Measurements from ENCODE around the gene AKAP4.
A peak's percentile ranks its signal among the peaks of the same experiment; 100 is the strongest.

The AKAP4 gene, protein sequence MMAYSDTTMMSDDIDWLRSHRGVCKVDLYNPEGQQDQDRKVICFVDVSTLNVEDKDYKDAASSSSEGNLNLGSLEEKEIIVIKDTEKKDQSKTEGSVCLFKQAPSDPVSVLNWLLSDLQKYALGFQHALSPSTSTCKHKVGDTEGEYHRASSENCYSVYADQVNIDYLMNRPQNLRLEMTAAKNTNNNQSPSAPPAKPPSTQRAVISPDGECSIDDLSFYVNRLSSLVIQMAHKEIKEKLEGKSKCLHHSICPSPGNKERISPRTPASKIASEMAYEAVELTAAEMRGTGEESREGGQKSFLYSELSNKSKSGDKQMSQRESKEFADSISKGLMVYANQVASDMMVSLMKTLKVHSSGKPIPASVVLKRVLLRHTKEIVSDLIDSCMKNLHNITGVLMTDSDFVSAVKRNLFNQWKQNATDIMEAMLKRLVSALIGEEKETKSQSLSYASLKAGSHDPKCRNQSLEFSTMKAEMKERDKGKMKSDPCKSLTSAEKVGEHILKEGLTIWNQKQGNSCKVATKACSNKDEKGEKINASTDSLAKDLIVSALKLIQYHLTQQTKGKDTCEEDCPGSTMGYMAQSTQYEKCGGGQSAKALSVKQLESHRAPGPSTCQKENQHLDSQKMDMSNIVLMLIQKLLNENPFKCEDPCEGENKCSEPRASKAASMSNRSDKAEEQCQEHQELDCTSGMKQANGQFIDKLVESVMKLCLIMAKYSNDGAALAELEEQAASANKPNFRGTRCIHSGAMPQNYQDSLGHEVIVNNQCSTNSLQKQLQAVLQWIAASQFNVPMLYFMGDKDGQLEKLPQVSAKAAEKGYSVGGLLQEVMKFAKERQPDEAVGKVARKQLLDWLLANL

DNA sequence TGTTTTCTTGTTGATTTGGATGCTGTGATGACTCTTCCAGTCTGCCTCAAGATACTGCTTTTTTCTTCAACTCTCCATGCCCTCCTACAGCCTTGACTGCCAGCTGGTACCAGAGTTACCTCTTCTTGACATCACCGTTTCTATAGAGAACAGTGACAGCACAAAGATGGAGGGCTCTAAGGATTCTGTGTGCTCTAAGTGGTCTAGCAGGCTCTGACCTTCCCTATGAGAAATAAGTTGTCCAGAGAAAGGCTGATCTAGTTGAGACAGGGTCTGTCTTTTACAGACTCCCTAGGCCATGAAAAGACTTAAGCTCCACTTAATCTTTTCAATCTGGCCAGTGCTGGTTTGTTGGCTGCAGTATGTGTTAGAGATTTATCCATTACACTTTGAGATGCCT is at the start of gene AKAP4:
Gene AKAP4, minus strand, starts transcription at position 101 of the 400 bp plus-strand sequence. CDS start 118 bp downstream, outside the sequence.
- no peak for DNase-seq (ENCODE audit: low read depth in 3 of 3)

DNA sequence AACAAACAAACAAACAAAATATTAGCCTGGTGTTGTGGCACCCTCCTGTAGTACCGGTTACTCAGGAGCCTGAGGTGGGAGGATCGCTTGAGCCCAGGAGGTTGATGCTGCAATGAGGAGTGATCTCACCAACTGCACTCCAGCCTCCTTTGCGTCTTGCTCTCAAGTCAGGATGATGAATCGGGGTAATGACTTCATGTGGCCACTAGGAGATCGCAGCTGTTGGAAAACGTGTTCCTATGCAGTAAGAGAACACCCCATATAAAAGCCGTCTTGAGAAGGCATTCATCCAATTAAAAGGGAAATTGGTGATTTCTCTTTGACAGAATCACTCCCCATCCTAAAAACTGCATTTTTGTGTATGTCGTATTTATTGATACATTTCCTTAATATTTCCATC is 10.7 kb upstream of the AKAP4 start:
- DNase-seq (ENCODE audit: low read depth in 3 of 3) = no peak

- no peak for DNase-seq (ENCODE audit: low read depth in 3 of 3)
These were observed 5.9 kb upstream of the AKAP4 start for GRCh38 chrX:50206753-50207152.

- DNase-seq (ENCODE audit: low read depth in 3 of 3) = peak; percentile 32 to 51 (median 48)
These were observed 3.6 kb upstream of the AKAP4 start, which contains the start of gene CCNB3 for GRCh38 chrX:50204364-50204899. TSS of gene CCNB3 (plus strand) at chrX:50204765. CDS start at chrX:50285164, 80,399 bp downstream.

DNA sequence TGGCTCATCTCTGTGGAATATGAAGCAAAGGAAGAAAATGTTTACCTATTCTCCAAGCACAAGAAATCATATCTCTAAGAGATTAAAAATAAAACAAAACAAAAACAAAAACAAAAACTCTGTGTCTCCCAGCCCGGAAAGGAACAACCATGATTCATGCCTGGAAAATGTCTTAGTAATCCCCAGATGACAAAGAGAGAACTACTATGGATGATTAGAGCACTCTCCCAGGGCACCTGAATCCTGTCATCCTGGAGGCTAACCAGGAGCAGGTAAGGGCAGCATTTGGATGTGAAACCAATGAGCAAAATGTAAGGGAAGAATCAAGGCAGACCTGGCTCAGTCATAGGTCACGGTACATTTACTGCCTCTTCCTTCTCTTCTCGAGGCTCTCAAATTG is 1.7 kb upstream of the AKAP4 start:
- DNase-seq (ENCODE audit: low read depth in 3 of 3) = no peak

- no peak for DNase-seq (ENCODE audit: low read depth in 3 of 3)
These were observed 2.5 kb downstream of the AKAP4 start for GRCh38 chrX:50198348-50198747.

- no peak for DNase-seq (ENCODE audit: low read depth in 3 of 3)
These were observed 11.8 kb downstream of the AKAP4 start for GRCh38 chrX:50188859-50189600.

- no peak for DNase-seq (ENCODE audit: low read depth in 3 of 3)
These were observed 16.9 kb downstream of the AKAP4 start for GRCh38 chrX:50183891-50184290.

DNA sequence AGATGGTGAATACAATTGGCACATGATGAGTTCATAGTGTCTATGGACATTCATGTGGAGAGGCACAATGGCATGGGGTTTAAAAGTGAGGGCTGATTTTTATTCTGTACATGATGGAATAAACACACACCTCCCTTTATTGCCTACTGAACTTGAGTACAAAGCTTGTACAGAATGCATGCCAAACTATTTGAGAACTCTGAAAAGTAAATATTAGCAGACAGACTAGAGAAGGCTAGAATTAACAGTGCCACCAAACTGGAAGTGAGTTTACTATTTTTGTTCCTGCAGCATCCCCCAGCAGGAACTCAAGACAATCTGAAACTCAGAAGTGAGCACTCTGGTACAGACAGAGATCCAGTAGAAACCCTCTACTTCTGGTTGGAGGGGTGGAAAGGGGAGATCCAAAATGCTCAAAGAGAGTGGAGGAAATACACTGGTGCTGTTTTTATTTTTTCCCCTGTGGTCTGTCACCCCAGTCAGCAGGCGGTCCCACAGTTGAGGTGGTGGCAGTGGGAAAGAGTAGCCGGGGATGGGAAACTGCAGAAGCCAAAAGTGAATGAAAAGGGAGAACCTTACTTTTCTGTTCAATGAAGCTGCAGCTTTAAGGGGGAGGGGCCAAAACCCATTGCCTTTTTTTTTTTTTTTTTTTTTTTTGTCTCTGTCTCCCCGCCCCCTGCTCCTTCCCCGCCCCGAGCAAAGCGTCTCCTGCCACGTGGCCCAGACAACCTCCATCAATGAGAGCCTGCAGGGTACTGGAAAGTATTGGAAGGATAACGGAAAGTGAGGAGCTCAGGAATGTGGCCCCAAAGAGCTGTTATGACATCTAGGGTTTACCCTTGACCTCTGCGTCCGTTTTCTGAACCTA is 20.5 kb downstream of the AKAP4 start:
- no peak for DNase-seq (ENCODE audit: low read depth in 3 of 3)

- no peak for DNase-seq (ENCODE audit: low read depth in 3 of 3)
These were observed 31.1 kb downstream of the AKAP4 start for GRCh38 chrX:50169717-50170116.

- DNase-seq (ENCODE audit: low read depth in 3 of 3) = no peak
These were observed 32.5 kb downstream of the AKAP4 start for GRCh38 chrX:50168241-50168687.

- no peak for DNase-seq (ENCODE audit: low read depth in 3 of 3)
These were observed 33.4 kb downstream of the AKAP4 start for GRCh38 chrX:50167366-50167765.

DNA sequence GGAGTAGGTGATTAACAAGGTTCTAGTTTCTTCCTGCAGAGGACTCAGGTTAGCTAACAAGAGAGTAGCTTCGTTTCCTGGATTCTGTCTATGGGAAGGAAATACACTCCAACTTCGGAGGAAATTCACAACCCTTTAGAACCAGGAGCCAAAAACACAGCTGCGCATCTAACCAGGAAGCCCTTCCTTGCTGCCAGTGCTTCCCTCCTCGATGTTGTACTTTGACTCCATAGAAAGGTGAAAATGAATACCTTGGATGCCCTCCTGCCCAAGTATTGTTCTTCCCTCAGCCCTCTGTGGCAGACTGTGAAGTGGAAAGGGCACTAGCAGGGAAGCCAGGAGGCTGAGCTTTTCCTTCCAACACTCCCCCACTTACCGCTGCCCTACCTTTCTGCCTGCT is 35.1 kb downstream of the AKAP4 start:
- DNase-seq (ENCODE audit: low read depth in 3 of 3) = no peak

DNA sequence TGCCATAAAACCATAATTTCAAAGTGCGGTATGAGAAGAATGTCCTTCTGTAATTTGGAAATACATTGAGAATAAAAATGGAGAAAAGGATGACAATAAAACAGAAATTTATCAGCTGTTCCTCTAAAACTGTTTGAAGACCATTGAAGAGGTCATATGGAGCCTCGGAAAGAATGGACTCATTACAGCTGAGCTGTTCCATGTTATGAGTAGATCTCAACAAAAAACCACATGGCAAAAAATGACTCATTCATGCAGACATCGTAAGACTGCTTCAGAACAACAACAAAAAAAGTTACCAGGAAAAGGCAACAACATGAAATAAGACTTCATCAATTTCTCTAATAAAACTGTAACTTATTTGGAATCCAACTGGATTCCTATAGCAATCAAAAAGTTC is 39.7 kb downstream of the AKAP4 start:
- no peak for DNase-seq (ENCODE audit: low read depth in 3 of 3)

GRCh38 chrX:50158593-50158992 is 42.2 kb downstream of the AKAP4 start:
- no peak for DNase-seq (ENCODE audit: low read depth in 3 of 3)

DNA sequence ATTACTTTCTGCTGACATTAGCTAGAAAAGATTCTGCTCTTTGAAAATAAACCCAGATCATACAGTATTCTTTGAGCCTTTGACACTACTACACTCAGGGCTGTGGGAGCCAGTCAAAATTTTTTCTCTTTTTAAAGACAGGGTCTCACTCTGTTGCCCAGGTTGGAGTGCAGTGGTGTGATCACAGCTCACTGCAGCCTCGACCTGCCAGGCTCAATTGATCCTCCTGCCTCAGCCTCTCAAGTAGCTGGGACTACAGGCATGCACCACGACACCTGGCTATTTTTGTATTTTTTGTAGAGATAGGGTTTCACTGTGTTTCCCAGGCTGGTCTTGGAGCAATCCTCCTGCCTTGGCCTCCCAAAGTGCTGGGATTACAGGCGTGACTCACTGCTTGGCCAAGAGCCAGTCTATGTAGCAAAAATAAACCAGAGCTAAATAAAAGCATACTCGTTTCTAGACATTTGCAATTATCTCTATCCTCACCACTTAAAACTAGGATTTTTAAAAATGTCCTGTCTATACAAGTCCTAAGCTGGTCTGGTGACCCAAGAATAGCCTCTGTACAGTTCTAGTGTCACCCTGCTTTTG is 43.2 kb downstream of the AKAP4 start:
- DNase-seq (ENCODE audit: low read depth in 3 of 3) = no peak

GRCh38 chrX:50154429-50154828 is 46.4 kb downstream of the AKAP4 start:
- DNase-seq (ENCODE audit: low read depth in 3 of 3) = no peak

GRCh38 chrX:50152456-50152855 is 48.4 kb downstream of the AKAP4 start:
- DNase-seq (ENCODE audit: low read depth in 3 of 3) = no peak

DNA sequence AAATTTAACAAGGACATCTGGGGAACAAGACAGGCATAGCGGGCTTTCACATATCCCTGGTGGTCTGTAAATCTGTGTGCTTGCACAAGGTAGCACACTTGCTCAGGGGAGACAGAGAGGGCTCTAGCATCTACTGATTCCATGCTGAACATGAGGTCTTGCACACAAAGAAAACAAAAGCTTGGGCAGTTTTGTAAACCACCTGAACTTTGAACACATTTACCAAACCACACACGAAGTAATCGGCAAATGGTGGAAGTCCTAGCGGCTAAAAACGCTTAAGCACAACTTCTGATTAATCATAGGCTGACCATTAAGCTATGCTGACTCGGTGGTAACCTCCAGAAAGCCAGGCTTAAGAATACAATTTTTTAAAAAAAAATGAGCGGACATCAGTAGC is 52.8 kb downstream of the AKAP4 start:
- no peak for DNase-seq (ENCODE audit: low read depth in 3 of 3)
